ENCODE measurements around the gene WSCD1.

The WSCD1 gene

DNA sequence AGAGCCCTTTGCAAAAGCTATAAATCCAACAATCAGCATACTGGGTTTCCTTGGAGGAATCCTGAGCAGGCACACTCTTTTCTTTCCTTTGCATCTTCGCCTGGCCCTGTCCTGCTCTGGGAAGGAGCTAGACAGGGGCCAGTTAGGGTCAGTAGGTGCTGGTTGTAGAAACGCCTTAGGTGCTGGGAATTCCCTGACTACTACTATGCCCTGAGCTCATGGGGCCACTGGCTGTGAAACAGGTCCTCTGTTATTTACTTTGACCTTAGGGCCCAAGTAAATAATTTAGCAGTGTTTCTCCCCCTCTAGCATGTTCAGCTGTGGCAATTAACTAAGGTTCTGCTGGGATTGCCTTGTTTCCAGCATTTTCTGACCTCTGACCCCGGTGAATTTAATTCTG is 15.8 kb upstream of the WSCD1 start:
- no peak overlapping the region for H3K27ac ChIP-seq
- ChIA-PET POLR2A (ENCODE audit: low non-redundant PET) (no interaction called here), CTCF (interaction anchor here (0.7 kb wide), 2 partner anchors 258 to 363 kb away, joined by 3 to 5 read pairs; no protein-coding TSS in a partner anchor)
- DNase-seq (ENCODE audit: low spot score), result no peak
- TF ChIP-seq, protein P1, sequence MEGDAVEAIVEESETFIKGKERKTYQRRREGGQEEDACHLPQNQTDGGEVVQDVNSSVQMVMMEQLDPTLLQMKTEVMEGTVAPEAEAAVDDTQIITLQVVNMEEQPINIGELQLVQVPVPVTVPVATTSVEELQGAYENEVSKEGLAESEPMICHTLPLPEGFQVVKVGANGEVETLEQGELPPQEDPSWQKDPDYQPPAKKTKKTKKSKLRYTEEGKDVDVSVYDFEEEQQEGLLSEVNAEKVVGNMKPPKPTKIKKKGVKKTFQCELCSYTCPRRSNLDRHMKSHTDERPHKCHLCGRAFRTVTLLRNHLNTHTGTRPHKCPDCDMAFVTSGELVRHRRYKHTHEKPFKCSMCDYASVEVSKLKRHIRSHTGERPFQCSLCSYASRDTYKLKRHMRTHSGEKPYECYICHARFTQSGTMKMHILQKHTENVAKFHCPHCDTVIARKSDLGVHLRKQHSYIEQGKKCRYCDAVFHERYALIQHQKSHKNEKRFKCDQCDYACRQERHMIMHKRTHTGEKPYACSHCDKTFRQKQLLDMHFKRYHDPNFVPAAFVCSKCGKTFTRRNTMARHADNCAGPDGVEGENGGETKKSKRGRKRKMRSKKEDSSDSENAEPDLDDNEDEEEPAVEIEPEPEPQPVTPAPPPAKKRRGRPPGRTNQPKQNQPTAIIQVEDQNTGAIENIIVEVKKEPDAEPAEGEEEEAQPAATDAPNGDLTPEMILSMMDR (conservative IDR thresholded peaks at IDR 0.05; ENCODE audit: low read depth), result no peak

GRCh38 chr17:6056104-6056503 is 14.1 kb upstream of the WSCD1 start:
- no peak overlapping the region for H3K27ac ChIP-seq
- TF ChIP-seq, protein P1 (conservative IDR thresholded peaks at IDR 0.05; ENCODE audit: low read depth), result no peak
- no peak for DNase-seq (ENCODE audit: low spot score)
- ChIA-PET CTCF (interaction anchor here (0.7 kb wide), 1 partner anchor 12 kb away, joined by 4 read pairs; no protein-coding TSS in a partner anchor), POLR2A (ENCODE audit: low non-redundant PET) (no interaction called here)

DNA sequence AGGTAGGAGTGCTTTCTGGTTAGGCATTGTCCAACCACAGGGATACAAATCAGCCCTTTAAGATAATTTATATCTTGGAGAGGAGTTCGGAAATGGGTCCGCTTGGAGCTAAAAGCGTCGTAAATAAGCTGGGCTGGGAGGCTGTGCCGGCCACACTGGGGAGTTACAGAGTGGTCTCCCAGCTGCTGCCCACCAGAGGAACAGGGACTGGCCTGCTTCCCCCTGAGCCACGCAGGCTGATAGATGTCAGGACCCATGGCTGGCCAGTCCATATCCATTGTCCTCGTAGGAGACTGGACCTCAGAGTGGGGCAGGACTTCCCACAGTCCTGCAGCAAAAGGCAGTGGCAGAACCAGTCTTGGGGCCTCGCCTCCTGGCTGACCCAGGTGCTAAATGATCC is 12.6 kb upstream of the WSCD1 start:
- CTCF ChIA-PET, result interaction anchor here (0.7 kb wide), 1 partner anchor 371 kb away, joined by 3 read pairs; no protein-coding TSS in a partner anchor
- TF ChIP-seq, protein P1 (conservative IDR thresholded peaks at IDR 0.05; ENCODE audit: low read depth), result no peak
- POLR2A ChIA-PET (ENCODE audit: low non-redundant PET), result no interaction called here

DNA sequence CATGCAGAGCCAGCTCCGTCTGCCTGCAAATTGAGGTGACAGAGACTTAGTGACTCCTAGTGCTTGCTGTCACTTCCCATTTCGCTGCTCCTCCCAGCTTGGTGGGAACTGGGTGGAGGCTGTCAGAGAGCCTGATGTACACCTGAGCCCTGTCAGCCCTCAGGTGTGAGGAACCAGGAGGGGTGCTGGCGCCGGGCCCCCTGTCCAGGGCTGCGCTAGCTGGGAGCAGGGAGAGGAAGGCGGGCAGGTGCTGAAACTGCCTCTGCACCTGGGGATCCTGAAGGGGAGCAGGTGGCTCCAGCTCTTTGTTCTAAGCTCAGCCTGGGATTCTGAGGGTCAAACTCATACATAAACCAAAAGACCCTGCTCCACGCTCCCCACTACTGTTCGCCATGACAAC is 10.8 kb upstream of the WSCD1 start:
- POLR2A ChIA-PET (ENCODE audit: low non-redundant PET), result no interaction called here
- no peak for DNase-seq (ENCODE audit: low spot score)
- TF ChIP-seq, protein P1 (conservative IDR thresholded peaks at IDR 0.05; ENCODE audit: low read depth), result no peak
- CTCF ChIA-PET, result interaction anchor here (0.6 to 1.3 kb wide), 3 partner anchors 9 to 413 kb away, joined by 3 to 5 read pairs (median 4); no protein-coding TSS in a partner anchor
- no peak overlapping the region for H3K27ac ChIP-seq

More for the DNA sequence above, 12.6 kb upstream of the WSCD1 start:
- H3K27ac ChIP-seq, result no peak overlapping the region
- DNase-seq (ENCODE audit: low spot score), result no peak

GRCh38 chr17:6061290-6061689 is 8.9 kb upstream of the WSCD1 start:
- POLR2A ChIA-PET (ENCODE audit: low non-redundant PET), result interaction anchor here (0.6 kb wide), 1 partner anchor 191 kb away, joined by 8 read pairs; no protein-coding TSS in a partner anchor
- H3K27ac ChIP-seq, result no peak overlapping the region
- TF ChIP-seq, protein P1 (conservative IDR thresholded peaks at IDR 0.05; ENCODE audit: low read depth), result no peak
- peak; percentile 72 for DNase-seq (ENCODE audit: low spot score)
- CTCF ChIA-PET, result no interaction called here

- ChIA-PET CTCF (no interaction called here), POLR2A (ENCODE audit: low non-redundant PET) (no interaction called here)
- no peak overlapping the region for H3K27ac ChIP-seq
- TF ChIP-seq, protein P1 (conservative IDR thresholded peaks at IDR 0.05; ENCODE audit: low read depth), result no peak
- no peak for DNase-seq (ENCODE audit: low spot score)
Observed at GRCh38 chr17:6064868-6065267, 5.3 kb upstream of the WSCD1 start.

Measured in RWPE1 (cell line).